Germinal center (tissue), 1 donor: Measurements from ENCODE around the gene MYO1B.
"Not testable (repeated sequence)": the region's sequence is repeated elsewhere in the genome, so short reads cannot be mapped to it uniquely, and the experiment has no call there.

Source experiments
- DNase-seq: peaks from one replicate; pipeline ENCODE4 v3.0.0; 2012; ENCODE audit warnings: mixed read lengths, low spot score

MYO1B gene

DNA sequence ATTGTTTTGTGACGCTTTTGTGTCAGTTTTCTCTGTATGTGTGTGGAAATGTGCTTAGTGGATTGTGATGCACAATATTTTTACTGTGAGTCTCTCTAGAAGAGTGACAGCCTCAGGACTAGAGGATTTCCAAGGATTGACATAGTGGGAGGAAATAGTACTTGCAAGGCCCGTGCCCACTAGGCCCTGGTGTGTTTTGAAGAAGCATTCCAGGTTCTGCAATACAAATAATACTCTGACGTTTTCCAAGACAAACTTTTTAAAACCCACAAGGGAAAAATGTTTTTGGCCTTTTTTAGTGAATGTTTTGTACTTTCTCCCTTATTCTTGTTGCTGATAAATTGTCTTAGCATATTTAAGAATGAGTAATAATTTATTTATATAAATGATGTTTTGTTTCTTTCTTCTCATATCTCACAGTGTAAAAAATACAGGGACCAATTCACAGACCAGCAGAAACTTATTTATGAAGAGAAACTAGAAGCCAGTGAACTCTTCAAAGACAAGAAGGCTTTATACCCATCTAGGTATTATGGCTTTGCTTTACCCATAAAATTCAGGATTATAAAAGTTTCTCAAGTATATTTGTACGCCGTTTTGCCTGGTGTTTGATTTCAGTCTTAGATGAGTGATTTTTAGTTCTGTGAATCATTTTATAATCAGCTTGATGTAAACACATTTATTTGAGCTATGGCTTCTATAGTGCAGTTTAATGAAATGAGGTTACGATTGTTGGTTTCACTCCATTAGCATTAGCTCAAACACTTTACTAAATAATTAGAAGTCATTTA is 165.6 kb downstream of the MYO1B start:
- DNase-seq = no peak

DNA sequence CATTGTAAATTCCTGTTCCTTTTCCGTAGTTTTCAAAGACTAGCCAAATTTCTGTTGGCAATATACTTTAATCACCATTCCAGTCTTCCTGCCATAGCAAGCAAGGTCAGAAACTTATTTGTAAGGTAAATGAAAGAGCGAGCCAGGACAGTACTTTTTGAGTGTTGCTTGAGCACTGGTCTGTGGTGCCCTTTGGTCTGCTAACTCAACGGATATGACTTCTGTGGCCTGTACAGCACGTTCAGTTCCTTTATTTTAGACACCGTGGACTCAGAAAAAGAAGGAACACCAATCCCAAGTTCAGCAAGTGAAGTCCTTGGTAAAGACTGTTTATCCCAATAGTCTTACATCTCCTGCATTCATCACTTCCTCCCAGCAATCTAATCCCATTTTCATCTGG is 166.3 kb downstream of the MYO1B start:
- DNase-seq = no peak

DNA sequence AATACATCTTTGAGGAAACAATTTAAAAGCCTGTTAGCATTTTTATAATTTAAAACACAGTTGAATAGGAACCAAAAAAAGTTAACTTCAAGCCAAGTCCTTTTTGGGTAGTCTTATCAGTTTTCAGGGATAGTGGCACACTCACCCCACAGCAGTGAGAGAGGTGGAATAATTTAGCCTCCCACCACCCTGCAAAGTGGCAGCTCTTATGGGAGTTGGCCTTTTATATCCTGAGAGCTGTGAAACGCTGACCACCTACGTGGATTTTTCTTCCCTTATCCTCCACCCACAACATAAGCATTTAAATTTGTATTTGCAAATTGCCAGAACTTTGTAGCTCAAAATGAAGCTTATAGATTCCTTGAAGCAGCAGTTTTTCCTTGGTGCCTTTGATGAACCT is 167.1 kb downstream of the MYO1B start:
- no peak for DNase-seq

DNA sequence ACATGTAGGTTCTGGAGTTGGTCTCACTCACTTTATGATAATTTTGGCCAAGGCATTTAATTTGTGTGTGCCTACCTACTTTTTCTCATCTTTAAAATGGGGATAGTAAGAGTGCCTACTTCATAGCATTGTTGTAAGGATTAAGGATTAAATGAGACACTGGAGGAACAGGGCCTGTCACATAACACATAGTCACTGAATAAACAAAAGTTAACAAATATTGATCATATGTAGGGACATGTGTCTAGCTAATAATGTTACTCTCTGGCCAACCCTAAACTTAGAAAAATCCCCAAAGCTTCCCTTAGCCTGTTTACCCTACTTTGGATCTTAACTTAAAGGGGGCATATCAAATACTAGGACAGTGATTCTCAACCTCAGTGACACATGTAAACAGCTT is 169.9 kb downstream of the MYO1B start:
- DNase-seq = no peak

DNA sequence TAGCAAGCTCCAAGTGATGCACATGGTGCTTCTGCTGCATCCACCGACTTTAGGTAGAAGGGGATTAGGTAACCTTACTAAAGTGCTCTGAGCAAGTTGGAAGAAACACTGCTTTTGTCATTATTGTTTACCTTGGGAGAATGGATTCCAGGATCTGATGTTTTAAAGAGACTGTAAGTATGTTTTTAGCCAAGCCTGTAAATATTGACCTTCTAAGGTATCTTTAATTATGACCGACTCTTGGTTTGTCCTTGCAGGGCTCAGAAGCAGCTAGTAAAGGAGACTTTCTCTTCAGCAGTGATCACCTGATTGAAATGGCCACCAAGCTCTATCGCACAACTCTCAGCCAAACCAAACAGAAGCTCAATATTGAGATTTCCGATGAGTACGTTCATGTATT is 170.7 kb downstream of the MYO1B start:
- DNase-seq = no peak

DNA sequence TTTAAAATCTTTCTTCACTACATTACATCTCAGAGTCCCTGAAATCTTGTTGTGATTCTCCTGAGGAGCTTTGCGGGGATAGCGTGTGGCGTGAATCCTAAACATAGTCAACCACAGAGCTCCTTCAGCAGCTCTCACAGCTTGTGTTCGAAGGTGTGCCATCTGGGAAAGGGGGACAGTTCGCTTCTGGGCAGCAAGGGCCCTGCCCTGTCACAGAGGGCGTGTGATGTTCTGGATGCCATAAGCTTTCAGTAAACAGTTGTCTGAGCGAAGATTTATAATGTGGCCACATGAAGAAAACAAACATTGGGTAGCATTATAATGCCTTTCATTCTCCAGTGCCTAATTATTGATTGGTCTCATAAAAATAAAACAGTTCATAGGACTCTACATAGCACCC is 172.5 kb downstream of the MYO1B start:
- DNase-seq = no peak

DNA sequence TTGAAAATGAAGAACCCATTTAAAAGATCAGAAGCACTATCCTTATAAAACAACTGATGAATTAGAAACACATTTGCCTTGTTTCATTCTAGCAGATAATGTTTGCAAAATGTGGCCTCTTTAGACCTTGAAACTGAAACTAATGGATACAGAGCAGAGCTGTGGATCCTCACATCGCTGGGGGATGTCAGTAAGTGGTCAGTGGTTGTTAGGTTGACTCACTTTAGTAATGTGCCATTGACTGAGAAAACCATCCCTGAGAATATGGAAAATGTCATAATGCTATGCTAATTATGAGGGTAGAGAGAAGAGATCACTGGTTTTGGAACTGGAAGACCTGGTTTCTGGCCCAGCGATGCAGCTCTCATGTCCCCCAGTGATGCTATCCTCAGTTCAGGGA is 176.7 kb downstream of the MYO1B start:
- DNase-seq = no peak

DNA sequence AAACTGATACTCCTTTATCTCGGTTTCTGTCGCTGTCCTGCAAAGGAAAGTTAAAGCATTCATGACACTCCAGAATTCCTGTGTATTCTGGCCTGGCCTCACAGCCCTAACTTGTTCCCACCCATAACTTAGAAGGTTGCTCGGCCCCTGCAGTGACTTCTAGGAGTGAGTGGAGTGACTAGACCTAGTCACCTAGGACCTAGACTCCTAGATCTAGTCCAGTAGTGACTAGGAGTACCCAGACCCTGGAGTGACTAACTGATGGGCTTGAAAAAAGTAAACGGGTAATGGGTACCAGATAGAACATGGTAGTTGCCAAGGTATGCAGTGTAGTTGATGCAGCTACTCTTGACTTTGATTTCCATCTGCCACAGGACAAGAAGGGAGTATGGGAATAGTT is 181.8 kb downstream of the MYO1B start:
- DNase-seq = no peak

DNA sequence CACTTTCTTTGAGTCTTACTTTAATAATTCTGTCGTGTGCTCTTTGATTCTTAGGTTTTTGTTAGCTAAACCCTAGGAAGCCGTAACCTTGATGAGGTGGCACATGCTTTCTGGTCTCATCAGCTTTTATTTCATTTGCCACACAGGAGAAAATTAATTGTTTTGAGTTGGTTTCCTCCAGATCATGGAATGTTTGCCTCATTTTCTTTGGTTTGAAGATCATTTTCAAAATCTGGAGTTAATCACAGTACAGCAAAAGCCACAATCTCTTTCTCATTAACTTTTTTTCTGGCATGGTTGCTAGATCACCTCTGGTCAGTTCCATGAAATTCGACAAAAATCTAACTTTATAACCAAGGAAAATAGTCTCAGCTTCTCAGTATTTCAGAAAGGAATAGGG is 182.9 kb downstream of the MYO1B start:
- DNase-seq = no peak

DNA sequence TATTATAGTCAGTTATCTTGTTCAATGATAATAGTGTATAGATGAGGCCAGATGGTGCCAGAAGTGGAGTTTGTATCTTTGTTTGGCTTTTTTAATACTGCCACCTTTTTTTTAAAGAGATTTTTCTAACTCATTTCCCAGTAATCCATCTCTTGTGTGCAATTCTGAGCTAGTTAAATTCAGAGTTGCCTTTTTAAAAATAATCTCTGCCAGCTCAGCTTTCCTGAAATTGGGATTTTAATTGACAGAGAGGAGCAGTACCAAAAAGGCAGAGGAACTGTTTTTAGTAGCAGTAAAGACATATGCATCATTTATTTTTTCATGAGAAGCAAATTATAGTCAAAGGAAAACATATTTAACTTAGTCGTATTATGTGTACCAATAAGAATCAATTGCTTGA is 185.3 kb downstream of the MYO1B start:
- no peak for DNase-seq

DNA sequence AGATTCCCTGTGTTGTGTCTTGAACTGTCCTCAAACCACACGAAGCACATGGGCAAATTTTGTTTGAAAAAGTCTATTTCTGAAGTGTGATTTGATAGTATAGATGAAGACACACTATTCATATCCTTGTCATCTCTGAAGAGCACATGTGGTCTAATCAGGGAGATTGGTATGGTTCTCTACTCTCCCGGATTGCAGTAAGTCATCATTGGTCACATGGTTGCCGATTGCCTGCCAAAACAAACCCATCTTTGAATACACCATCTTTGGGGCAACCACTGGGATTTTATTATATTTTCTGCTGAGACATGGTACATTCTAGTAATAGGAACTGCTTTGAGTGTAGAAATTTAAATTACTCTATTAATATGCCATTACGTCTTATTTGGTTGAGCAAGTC is 186.9 kb downstream of the MYO1B start:
- no peak for DNase-seq

DNA sequence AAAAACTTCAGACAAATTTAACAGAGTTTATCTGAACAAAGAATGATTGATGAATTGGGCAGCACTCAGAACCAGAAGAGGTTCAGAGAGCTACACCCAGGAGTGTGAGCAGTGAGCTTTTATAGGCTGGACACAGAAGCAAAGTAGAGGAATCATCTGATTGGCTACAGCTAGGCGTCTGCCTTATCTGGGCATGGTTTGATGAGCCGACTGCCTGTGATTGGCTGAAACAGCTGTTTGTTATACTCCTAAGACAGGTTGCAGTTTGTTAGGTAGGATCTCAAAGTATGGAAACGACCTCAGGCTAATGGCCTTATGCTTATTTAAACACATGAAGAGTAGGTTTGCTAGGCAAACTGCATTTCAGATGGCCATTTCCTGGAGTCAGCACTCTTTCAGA is 188.9 kb downstream of the MYO1B start:
- no peak for DNase-seq

DNA sequence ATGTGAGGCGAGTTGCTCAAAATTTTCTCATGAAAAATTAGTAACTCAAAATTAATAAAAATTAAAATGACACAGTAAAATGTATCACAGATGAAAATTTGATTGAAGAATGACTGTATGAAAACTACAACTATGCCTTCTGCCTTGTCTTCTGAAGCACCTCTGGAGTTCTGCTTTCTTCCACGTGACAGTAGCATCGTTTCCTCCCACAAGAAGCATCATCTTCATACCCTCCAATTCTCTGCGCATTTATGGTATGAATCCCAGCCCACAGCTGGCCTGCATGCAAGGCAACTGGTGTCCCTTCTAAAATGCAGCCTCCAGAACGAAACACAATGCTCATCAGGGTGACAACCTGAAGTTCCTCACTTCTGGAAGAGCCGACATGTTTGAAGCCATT is 189.9 kb downstream of the MYO1B start:
- DNase-seq = no peak

DNA sequence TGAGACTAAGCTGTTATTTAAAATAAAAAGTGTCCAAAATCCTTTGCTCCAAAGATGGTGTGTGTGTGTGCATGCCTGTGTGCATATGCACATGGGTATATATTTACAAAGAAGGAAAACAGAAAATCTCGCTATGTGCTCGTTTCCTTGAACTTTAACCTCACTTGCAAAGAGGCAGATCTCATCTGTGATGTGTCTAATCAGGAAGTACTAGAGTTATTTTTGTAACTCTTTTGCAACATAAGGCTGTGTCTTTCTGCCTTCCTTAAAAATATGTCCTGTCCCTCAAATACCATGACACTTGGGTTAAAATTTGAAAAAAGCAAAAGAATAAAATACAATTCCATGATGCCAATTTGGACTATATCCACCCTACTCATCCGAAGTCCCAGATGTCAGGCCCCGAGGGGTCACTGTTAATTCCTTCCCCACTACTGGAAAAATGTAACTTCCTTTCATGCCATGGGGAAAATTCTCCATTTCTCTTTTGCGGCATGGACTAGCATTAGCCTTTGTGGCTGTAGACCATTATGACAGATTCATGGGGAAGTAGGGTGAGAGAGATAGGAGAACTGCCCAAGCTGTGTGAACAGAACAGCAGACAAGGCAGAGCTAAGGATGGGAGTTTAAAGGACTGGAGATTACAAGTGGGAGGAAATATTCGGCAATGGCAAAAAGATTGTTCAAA is 191.3 kb downstream of the MYO1B start:
- no peak for DNase-seq

DNA sequence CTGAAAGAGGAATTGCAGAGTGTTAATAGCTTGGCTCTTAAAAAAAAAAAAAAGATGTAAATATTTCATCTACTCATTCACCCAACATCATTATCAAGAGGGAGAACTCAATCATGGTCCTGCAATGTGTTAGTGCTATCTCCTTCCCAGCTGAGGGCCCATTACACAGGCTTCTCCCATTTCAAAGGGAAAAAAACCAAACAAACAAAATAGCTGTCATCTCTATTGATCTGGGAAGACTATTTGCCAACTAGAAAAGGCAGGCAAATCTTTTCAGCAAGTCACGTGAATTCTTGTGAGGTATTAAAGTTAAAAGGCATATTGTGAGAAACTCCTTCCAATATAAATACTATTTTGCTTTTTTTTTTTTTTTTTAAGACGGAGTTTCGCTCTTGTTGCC is 194.3 kb downstream of the MYO1B start:
- DNase-seq = no peak

DNA sequence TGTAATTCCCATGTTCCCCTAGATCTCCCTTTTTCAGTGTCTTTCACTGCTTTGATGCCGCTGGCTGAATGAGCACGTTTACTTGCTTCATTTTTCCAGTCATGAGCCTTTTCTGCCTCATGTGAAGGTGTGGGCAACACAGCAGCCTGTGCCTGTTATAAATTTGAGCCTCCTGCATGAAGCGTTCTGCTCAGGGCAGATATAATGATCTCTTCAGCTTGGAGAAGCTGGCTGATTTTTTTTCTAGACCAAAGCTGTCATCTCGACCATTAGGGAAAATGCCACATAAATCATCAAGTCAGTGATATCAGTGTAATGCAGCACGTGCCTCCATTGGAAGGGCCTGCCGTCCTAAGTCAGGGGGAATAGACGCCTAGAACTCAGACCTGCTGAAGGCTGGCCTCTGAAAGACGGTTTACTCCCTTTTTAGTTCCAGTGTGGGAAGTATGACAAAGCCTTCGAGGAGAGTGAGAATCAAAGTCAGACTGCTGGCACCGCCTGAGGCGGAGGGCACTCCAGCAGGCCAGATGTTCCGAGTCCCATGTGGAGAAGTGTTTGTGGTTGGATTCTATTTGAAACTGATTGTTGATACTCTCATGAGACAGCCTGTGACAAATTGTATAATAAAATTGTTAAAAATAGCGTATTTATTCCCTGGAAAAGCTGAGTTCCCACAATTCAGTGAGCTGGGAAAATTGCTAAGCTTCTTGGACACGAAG is 196.5 kb downstream of the MYO1B start:
- no peak for DNase-seq

DNA sequence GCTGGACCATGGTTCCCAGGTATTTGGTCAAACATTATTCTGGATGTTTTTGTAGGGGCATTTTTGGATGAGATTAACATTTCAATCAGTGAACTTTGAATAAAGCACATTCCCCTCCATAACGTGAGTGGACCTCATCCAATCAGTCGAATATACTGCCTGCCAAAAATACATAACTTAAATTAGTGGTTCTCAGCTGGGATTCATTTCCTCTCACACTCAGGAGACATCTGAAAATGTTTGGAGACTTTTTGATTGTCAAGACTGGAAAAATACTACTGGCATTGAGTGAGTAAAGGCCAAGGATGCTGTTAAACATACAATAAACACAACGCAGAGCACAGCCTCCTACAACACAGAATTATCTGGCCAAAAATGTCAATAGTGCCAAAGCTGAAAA is 198.2 kb downstream of the MYO1B start:
- DNase-seq = no peak

DNA sequence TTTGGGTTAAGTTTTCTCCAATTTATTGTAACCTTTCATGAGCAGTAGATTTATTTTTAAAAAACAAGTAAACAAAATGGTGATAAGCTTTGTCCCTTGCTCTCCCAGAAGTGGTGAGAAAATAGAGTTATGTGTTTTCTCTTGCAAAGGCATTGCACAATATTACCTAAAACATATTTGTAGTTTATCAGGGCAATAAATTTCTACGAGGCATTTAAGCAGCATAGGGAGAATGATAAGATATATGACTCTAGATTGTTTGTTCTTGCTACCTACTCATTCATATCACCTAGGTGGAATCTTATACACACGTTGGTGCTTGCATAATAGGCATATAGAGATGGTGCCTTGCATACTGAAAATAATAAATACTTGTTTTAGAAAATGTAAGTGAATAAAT is 201.7 kb downstream of the MYO1B start:
- no peak for DNase-seq

DNA sequence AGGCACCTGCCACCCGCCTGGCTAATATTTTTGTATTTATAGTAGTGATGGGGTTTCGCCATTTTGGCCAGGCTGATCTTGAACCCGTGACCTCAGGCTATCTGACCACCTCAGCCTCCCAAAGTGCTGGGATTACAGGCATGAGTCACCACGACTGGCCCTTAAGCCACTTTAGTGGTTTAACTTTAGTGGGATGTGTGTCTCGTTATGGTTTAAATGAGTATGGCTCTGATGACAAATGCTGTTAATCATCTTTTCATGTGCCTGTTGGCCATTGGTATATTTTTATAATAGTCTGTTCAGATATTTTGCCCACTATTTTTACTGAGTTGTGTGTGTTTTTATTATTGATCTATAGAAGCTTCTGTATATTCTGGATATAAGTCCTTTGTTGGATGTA is 205.9 kb downstream of the MYO1B start:
- no peak for DNase-seq

DNA sequence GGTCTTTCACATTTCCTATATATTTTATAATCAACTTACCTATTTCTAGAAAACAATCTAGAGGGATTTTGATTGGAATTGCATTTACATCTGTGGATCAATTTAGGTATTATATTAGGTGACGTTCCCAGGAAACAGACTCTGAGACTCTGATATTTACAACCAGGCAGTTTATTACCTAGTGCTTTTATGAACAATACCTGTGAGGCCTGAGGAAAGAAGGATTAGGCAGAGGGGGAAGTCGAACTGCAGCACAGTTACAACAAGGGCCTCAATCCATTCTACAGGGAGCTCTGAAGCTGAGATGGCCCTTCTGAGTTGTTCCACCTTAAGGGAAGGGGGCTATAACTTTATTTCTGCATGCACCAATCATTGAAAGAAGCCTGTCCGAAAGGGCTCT is 206.9 kb downstream of the MYO1B start:
- no peak for DNase-seq

DNA sequence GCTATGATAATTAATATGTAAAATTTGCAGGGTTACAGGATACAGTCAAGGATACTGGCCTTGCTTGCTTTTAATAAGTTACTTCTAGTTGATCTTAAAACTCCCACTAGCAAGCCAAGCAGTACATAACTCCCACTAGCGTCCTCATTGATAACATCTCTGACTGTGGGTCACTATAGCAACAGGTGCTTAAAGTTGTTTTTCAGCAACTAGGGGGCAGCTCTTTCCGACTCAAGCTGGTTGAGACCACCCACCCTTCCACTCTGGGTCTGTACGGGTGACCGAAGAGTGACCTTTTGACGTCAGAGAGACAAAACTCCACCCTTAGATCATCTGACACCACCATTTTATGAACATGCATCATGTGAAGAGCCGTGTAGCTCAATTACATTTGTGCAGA is 208.6 kb downstream of the MYO1B start:
- DNase-seq = no peak

DNA sequence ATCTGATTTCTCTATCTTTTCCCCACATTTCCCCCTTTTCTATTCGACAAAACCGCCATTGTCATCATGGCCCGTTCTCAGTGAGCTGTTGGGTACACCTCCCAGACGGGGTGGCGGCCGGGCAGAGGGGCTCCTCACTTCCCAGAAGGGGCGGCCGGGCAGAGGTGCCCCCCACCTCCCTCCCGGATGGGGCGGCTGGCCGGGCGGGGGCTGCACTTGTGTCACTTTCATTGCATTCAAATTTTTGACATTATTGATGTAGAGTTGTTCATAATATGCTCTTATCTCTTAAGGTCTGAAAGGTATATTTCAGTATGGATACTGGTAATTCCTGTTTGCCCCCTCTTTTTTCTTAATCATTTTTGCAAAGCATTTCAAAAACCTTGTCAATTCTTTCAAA is 211.3 kb downstream of the MYO1B start:
- DNase-seq = not testable (repeated sequence)

DNA sequence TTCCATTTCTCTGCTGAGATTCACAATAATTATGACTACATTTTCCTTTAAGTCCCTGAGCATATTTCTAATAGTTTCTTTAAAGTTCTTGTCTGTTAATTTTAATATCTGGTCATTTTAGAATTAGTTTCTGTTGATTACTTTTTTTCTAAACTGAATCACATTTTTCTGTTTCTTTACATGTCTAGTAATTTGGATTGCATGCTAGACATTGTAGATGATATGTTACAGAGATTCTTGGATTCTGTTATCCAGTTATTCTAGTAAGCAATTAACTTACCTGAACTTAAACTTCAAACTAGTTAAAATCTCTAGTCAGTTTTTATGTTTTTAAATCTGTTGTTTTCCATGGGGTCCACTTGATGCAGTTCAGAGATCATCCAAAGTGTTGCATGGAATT is 214.0 kb downstream of the MYO1B start:
- DNase-seq = no peak
